HG03060 (cell line): ENCODE results near the gene CERT1.

Experiments
- ATAC-seq: cut with Tn5 transposase; IDR thresholded peaks from one replicate; pipeline ENCODE4 v1.9.1; 2021; ENCODE audit warnings: low read depth, moderate number of reproducible peaks; ENCODE audit not compliant: unreplicated experiment

The CERT1 gene

DNA sequence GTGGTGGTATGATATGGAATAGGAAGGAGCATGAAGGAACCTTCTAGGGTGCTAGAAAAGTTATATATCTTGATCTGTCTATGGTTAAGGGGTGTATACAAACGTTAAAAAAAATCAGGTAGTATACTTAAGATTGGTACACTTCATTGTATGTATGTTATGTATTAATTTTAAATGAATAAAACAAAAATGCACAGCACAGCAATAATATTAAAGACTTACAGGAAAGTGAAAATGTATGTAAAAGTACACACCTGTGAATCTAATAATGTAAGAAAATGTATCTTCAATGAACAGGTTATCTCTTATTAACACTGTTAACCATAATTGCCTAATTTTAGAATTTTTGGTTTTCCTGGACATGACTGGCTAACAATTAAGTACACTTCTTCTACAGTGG is 97.2 kb downstream of the CERT1 start:
- ATAC-seq, result no peak

- no peak for ATAC-seq
Observed at GRCh38 chr5:75412111-75412990, 99.1 kb downstream of the CERT1 start.

- ATAC-seq, result no peak
Observed at GRCh38 chr5:75405296-75405695, 106.1 kb downstream of the CERT1 start.

DNA sequence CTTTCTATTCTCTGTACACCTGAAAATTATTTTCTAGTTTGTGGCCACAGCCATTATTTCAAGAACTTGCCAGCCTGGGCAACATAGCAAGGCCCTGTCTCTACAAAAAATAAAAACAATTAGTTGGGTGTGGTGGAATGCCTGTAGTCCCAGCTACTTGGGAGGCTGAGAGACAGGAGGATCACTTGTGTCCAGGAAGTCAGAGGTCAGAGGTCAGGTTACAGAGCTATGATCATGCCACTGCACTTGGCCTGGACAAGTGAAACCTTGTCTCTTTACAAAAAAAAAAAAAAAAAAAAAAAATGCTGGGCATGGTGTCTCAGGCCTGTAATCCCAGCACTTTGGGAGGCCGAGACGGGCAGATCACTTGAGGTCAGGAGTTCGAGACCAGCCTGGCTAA is 116.2 kb downstream of the CERT1 start:
- ATAC-seq, result no peak

- no peak for ATAC-seq
Observed at GRCh38 chr5:75389430-75389829, 122.0 kb downstream of the CERT1 start.

DNA sequence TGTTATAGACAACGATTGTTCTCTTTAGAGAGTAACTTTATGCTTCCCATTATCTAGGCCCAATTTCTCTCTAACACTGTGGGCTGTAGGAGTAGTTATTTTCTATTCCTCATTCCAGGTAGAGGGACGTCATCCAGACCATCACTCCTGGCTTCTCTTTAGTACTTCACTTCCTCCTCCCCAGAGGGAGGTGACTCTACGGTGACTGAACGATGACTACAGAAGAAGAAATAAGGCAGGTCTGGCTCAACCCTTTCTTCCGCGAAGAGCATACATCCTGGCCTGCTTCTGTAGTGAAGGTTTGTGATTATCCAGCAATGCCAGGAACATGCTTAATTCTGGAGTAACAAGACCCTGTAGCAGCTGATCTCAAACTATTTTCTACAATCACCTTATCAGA is 123.6 kb downstream of the CERT1 start:
- no peak for ATAC-seq

GRCh38 chr5:75384218-75384617 is 127.2 kb downstream of the CERT1 start:
- no peak for ATAC-seq

DNA sequence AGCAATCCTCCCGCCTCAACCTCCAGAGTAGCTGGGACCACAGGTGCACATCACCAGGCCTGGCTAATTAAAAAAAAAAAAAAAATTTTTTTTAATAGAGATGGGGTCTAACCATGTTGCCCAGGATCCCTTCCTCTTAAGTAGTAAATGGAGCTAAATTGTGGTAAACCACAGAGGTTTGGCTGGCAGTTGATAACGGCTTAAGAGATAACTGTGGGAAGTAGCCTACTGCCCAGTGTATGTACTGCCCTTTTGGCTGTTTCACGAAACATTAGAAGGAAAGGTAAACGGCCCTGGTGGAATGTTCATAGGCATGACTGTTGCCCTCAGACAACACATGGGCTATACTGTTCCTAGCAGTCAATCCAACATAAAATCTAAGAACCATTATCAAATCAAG is 130.0 kb downstream of the CERT1 start:
- no peak for ATAC-seq

- no peak for ATAC-seq
Observed at GRCh38 chr5:75380099-75380498, 131.3 kb downstream of the CERT1 start.

DNA sequence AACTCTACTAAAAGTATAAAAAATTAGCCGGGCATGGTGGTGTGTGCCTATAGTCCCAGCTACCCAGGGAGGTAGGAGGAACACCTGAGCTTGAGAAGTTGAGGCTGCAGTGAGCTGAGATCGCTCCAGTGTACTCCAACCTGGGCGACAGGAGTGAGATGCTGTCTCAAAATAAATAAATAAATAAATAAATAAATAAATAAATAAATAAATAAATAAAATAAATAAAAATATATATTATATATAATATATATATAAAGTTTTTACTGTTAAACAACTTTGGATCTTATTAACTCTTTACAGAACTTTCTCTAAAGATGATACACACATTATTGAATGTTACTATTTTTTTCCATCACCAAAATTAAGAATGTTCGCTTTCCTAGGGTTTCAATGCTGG is 136.0 kb downstream of the CERT1 start:
- no peak for ATAC-seq

- ATAC-seq, result no peak
Observed at GRCh38 chr5:75374394-75374814, 137.0 kb downstream of the CERT1 start.

GRCh38 chr5:75373862-75374261 is 137.6 kb downstream of the CERT1 start:
- no peak for ATAC-seq

- ATAC-seq, result no peak
Observed at GRCh38 chr5:75368391-75368790, 143.0 kb downstream of the CERT1 start.

GRCh38 chr5:75367401-75367800 is 144.0 kb downstream of the CERT1 start:
- no peak for ATAC-seq

DNA sequence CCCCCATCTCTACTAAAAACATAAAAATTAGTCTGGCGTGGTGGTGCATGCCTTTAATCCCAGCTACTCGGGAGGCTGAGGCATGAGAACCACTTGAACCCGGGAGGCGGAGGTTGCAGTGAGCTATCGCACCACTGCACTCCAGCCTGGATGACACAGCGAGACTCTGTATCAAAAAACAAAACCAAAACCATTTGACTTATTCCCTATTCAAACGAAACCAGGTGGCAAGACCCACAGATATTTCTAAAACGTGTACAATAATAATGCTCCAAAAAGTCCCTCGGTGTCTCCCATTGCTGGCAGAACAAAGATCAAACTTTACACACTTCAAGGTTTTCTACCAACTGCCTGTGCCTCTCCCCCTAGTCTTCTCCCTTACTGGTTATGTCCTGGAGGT is 144.6 kb downstream of the CERT1 start:
- peak; percentile 68 for ATAC-seq

DNA sequence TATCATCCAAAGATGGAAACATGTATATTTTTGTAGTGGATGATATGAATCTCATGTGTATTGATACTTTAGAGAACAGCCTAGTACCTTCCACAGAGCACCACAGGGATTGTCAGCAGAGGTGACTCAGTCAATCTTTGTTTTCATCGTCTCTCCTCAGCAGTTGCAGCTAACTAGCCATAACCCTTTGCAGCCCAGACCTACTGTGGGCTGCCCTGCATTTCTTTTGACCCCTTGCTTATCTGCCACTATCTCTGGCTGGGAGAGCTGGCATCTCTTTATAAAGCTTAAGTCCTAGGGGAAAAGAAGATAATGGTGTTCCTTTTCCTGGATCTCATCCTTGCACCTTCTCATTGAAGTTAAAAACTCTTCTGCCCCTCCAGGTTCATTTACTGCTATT is 145.7 kb downstream of the CERT1 start:
- ATAC-seq, result no peak

GRCh38 chr5:75364571-75365280 is 146.7 kb downstream of the CERT1 start:
- no peak for ATAC-seq

GRCh38 chr5:75363726-75364495 is 147.5 kb downstream of the CERT1 start:
- ATAC-seq, result no peak

DNA sequence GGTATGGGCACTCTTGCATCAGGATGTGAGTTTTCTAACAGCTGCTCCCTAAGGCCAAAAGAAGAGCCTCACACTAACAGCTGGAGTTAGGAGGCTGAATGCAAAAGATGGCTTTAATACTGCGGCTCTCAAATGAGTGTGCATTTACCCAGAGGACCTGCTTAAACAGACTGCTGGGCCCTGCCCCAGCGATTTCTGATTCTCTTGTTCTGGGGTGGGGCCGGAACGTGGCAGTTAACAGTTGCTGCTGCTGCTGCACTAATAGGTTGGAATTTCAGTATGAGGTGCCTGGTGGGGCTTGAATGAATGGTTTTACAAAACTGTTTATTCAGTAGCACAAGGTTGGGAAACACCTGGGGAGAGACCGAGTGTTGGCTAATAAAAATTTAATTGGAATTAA is 148.3 kb downstream of the CERT1 start:
- ATAC-seq, result no peak

DNA sequence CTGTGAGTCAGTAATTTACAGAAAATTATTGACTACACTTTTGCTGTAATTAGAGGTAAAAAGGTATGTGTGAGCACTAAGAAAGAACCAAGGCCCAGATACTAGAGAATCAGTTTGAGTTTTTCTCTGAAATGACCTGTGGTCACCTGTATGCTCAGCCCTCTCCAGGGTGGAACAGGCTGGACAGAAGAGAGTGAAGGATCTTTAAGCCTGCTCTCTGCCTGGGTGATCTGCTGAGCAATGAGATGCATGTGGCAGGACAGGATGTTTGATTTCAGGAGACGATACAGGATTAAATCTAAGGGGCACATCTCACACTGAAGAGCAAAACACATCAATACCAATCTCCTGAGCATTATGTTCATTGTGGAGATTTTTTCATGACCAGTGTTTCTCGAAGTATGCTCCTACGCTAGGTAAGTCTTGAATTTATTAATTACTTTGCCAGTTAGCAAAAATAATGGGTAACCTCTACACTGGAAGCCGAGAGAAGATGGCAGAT is 148.9 kb downstream of the CERT1 start:
- ATAC-seq, result no peak

GRCh38 chr5:75361310-75361709 is 150.1 kb downstream of the CERT1 start:
- no peak for ATAC-seq
